Measurements from ENCODE around the gene GLG1.
"Not testable (repeated sequence)": the region's sequence is repeated elsewhere in the genome, so short reads cannot be mapped to it uniquely, and the experiment has no call there.

Gene GLG1

DNA sequence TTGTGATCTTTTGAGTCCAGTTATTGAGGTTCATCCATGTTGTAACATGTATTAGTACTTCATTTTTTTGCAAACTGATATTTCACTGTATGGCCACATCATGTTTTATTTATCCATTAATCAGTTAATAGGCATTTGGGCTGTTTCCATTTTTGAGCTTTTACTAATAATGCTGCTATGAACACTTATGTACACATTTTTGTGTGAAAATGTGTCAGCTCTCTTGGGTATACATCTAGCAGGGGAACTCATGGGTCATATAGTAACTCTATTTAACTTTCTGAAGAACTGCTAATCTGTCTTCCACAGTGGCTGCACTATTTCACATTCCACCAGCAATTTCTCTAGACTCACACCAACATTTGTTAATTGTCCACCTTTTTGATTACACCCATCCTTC is 82.0 kb downstream of the GLG1 start:
- no peak for DNase-seq

DNA sequence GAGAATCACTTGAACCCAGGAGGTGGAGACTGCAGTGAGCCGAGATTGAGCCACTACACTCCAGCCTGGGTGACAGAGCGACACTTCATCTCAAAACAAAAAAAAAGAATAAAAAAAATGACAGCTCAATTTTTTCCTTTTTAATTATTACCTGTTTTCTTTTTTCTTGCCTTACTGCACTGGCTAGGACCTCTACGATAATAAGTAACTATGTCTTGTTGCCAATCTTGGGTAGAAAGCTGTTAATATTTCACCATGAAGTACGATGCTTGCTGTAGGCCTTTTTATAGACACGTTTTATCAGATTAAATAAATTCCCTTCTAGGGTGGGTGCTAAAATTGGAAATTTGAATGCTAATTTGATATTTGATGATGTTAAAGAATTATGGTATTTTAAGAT is 82.8 kb downstream of the GLG1 start:
- no peak for DNase-seq

DNA sequence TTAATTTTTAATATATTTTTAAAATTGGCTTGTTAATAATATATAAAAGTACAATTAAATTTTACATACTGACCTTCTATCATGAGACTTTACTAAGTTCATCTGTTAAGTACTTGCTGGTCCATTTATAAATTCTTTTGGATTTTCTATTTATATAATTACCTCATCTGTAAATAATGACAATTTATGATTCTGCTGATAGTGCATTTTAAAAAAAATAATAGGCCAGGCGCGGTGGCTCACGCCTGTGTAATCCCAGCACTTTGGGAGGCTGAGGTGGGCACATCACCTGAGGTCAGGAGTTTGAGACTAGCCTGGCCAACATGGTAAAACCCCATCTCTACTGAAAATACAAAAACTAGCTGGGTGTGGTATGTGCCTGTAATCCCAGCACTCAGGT is 83.2 kb downstream of the GLG1 start:
- not testable (repeated sequence) for DNase-seq

DNA sequence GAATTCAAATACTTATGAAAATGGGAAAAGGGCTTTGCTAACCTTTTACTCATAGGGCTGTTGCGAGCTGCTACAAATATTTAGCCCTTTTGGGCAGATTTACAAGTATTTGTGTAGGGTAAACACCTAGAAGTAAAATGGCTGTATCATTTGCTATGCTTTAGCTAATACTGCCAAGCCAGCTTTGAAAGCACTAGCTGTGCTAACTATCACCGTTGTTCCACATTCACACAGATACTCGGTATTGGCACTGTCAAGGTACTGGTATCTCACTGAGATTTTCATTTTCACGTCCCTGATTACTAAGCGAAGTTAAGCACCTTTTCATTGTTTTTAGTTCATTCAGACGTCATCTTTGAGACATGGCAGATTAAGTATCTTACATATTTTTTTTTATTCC is 84.8 kb downstream of the GLG1 start:
- no peak for DNase-seq

DNA sequence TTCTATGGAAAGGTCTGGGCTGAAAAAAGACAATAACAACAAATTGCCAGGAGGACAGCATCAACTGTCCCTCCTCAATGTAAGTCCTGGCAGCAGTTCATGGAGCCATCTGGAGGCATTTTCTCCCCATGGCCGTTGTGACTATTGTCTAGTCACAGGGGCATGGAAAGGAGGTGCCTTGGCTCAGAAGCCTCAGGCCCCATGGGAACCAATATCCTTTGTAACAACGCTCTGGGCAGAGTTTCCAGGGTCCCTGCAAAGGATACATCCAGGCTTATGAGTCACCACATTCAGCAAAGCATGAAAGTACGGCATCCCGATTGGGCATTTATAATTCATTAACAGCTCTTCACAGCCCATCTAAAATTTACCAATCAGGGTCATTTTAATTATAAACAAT is 85.2 kb downstream of the GLG1 start:
- DNase-seq, result no peak

DNA sequence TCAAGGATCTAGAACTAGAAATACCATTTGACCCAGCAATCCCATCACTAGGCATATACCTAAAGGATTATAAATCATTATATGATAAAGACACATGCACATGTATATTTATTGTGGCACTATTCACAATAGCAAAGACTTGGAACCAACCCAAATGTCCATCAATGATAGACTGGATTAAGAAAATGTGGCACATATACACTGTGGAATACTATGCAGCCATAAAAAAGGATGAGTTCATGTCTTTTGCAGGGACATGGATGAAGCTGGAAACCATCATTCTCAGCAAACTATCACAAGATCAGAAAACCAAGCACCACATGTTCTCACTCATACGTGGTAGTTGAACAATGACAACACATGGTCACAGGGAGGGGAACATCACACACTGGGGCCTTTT is 88.0 kb downstream of the GLG1 start:
- DNase-seq, result not testable (repeated sequence)

DNA sequence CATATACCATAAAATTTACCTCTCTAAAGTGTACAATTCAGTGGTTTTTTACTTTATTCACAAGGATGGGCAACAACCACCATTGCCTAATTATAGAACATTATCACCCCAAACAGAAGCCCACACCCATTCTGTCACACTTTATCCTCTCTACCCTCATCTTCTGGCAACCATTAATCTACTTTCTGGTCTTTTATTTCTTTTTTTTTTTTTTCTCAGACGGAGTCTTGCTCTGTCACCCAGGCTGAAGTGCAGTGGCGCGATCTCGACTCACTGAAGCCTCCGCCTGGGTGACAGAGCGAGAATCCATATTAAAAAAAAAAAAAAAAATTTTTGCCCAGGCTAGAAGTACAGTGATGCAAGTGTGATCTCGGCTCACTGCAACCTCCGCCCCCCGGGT is 95.0 kb downstream of the GLG1 start:
- DNase-seq, result no peak

DNA sequence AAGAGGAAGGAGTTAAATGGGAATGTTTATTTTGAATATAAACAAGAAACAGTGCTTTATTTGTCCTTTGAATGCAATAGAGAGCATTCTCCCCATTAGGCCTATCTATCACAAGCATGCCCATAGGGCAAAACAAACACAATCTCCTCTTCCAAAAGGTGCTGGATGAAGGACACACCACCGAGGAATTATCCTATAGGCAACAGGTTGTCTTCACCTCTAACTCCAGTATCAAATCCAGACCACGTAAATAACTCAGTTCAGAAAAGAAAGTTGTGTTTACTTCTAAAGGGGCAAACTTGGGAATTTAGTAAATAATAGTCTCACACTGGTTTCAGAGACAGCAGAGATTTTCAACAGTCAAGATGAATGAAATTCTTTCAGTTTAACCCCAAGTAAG is 101.9 kb downstream of the GLG1 start:
- DNase-seq, result no peak

DNA sequence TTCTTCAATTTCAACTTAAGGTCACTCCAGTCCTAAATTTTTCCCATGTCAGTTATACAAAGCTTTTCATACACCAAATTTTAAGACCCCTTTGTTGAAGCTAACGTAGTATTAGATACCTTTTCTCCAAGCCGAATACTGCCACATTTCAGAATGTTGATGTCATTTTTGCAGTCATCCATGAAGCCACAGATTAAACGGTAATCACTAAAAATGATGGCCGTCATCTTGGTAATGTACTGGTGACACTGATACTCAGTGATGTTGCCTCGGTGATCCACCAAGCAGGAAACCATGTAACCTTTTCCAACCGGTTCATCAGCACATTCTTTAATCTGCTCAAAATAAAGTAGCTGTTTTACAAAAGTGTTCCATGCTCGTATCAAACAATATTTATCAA is 103.5 kb downstream of the GLG1 start:
- DNase-seq, result no peak

DNA sequence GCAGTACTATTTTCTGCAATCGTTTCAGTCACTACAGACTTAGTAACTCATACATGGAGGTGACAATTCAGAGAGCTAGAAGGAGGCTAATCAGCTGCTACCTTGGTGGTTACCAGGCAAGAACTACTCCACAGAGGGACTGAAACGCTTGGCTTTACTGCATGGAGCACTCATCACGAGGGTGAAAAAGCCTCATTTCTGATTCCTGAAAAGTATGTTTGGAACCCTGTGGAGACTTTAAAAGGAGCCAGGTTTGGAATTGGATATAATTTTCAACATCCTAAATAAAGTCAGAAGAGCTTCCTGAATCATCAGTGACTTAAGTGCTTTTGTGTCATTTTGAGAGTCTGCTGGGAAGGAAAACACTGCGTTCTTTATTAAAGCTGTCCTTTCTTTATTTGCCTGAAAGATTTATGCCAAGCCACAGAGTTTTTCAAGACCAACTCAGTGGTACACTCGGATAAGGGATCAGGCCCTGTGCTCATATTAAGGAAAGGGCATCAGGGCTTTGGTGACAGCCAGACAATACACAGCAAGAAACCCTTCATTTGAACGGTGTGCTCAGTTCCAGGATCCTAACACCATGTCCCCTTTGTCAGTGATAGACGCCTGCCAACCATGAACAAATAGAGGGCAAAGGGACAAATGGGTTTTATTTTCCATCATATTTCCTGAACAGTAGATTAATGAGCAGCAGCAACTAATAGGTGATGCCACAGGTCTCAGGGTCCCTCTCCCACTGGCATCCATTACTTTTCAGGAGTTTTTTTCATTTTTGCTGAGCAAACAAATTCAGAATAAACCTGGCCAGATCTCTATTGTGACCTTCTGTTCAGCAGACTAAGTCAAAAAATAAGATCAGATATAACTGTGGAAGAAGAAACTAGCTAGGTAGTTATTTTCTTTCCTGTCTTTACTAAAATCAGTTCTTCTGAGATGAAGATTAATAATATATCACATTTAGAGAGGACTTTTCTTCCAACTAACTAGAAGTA is 105.1 kb downstream of the GLG1 start:
- no peak for DNase-seq

DNA sequence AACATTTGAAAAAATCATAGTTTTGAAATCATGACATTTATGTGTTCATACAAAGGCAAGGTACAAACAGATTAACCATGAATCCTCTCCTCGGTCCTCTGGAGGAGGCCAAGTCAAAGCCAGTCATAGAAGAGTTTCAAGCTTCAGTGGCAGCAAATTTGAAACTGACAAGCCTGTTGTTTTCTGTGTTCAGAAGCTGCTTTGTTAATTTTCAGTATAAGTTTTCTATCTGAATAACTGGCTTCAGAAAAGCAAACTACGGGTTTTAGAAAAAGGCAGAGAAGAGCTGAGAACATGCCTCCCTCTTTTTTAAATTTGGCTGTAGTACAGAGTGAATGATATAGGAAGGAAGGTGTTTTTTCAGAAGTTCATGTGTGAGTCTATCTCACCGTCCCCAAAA is 106.0 kb downstream of the GLG1 start:
- DNase-seq, result no peak

DNA sequence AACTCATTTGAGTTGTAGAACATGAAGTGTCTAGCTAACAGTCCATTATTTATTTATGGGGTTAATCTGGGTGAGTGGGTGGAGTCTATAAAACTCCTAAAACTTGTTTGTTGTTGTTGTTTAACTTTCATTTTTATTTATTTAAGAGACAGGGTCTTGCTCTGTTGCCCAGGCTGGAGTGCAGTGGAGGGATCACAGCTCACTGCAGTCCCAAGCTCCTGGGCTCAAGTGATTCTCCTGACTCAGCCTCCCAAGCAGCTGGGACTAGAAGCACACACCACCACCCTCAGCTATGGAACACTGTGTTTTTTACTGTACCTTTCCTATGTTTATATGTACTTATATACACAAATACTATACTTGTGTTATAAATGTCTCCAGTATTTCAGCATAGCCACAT is 107.8 kb downstream of the GLG1 start:
- no peak for DNase-seq

DNA sequence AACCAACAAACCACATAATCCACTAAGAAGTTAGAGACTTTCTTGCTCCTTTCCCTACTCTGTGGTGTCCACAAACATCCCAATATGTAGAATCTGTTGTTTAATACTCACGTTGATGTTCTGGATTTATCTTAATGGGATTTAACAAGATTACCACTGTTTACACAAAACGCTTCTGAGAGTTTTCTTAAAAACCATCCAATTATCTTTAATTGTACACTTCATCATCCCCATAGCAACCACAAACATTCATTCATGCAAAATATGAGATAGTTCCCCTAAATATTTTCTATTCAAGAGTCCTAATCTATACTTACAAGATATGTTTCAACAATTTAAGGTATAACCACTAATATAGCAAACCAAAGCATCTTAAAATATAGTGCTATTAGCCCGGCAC is 109.2 kb downstream of the GLG1 start:
- no peak for DNase-seq

DNA sequence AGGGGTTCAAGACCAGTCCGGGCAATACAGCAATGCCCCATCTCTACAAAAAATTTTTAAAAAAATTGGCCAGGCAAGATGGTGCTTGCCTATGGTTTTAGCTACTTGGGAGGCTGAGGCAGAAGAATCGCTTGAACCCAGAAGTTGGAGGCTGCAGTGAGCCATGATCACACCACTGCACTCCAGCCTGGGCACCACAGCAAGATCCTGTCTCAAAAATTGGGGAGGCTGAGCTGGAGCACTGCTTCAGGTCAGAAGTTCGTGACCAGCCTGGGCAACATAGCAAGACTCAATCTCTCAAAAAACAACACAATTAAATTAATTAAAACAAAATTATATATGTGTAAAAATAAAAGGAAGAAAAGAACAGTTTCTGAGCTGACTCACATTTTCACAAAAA is 110.9 kb downstream of the GLG1 start:
- DNase-seq, result no peak

DNA sequence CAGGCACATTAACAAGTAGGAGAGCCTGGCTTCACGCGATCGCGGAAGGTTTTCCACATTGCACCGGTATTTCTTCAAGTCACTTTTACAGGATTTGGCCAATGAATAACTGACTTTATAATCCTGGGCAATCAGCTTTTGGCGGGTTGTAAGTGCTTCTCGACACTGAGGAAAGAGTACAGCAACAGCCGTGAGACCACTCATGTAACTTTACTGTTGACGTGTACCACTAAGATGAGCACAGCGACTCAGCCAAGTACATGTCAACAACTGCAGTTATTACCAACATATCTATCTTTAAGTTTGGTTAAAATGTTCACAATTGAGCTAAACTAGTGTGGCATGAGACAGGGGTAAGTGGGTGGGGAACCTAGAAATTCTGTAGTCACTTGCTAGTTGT is 113.9 kb downstream of the GLG1 start:
- DNase-seq, result no peak

DNA sequence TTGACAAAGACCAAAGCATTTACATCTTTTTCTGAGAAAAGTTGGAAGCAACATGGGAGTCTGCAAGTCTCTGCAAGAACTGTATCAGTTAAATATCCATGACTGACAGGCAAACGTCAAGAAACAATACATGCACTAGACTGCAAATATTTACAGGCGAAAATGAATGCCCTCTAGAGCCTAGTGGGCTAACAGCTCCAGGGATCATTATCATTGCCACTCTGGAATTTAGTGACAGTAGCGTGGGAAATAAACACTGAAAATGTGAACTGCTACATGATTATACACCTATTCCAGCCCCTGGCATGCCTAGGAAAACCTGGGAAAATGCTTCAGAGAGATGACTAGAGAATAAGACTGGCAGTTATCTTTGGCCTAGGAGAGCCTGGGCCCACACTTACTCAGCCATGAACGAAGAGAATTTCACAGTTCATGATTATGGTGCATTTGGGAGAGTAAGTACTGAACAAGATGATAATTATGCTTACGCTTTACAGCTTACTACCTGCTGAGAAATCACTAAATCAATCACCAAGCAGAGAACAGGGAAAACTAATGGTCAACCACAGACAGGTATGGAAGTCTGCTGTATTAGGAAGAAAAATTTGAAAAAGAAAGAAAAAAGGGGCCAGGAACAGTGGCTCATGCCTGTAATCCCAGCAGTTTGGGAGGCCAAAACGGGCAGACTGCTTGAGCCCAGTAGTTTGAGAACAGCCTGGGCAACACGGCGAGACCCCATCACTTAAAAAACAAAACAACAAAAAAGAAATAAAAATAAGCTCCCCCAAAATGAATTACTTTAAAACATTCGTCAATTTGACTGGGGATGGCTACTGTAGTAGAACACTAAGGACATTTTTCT is 119.0 kb downstream of the GLG1 start:
- no peak for DNase-seq

DNA sequence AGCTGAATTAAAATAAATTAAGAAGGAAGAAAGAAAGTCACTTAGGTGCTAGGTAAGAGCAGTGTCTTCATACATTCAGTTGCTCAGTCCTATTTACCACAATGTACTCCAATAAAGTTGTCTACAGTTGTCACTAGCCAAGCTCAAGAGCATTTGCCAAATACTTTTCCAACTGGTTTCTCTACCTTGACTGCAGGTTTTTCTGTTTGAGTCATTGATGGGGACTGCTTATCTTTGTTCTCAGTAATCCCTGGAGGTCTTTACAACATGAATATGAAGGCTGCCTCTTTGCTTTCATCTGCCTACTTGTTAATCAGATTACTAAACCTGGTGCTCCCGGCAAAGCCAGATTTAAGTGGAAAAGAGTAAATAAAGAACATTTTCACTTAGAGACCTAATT is 121.0 kb downstream of the GLG1 start:
- DNase-seq, result no peak

DNA sequence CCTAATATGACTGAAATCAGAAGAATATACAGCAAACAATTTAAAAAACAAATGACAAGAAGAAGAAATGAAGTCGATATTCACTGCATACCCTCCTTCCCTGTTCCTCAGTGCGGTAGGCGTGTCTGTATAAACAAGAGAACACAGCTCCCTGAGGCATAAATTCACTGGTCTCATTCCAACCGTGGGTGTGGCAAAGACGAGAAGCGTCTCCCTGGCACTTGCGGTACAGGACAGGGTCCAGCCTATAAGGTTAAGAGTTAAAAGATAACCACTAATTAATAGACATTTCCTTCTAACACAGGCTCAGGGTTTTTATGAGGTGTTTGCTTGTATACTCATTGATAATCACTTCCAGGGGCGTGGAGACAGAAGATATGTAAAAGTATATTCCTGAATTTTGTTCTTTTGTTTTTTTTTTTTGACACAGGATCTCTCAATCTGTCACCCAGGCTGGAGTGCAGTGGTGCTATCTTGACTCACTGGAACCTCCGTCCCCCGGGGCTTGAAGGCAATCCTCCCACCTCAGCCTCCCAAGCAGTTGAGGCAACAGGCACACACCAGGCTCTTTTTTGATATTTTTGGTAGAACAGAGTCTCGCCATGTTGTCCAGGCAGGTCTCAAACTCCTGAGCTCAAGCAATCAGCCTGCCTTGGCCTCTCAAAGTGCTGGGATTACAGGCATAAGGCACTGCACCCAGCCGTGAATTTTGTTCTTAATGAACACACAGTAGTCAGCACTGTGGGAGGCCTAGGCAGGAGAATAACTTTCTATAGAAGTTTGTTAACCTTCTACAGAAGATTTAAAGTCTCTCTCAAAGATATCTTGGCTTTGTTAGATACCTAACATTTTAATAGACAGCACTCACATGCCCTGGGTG is 126.5 kb downstream of the GLG1 start:
- DNase-seq, result no peak

DNA sequence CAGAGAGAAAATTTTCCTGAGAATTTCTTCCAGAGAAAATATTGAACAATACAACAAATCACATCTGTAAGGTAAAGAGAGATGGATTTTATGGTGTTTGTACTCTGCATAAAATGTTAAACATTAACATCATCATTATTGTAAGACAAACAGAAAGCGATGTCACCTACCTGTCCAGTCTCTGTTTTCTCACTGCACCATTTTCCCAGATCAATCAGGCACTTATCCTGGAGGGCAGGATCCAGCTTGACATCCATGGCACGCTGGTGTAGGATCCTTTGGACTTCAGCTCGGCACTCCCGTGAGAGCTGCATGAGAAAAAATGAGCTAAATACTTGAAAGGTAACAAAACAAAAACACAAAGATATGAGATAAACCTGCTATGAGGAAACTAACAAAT is 129.7 kb downstream of the GLG1 start:
- no peak for DNase-seq

DNA sequence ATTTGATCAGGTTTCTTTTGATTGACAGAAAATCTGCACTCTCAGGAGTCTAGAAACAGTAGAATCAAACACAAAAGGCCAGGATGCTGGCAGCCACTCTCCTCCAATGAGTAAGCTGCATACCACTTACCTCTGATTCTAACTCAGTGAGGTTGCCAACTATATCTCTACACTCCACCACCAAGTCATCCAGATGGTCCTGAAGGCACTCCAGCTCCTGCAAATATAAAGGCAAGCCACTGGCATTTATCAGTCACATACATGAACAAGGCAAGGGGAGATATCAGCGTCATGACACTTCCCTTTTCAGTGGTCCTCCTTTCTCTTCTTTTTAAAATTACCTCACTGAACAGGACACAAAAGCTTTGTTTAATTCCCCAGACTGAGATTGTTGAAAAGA is 132.5 kb downstream of the GLG1 start:
- DNase-seq, result no peak

DNA sequence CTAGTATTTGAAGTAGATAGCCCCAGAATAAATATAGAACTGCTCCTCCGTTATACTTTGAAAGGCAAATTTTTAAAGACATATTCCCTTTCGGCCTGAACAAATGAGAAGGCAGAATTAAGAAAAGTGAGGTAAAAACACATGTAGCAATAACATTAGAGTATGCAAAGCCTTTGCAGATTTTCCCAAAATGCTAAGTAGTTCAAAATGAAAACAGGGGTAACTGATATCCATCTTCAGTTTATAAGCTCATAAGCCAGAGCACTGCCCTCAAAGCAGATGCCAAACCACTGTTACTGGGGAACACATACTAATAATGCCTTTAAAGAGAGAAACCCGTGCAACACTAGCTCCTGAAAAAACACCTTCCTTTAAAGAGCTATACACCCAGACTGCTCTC is 134.4 kb downstream of the GLG1 start:
- DNase-seq, result no peak

DNA sequence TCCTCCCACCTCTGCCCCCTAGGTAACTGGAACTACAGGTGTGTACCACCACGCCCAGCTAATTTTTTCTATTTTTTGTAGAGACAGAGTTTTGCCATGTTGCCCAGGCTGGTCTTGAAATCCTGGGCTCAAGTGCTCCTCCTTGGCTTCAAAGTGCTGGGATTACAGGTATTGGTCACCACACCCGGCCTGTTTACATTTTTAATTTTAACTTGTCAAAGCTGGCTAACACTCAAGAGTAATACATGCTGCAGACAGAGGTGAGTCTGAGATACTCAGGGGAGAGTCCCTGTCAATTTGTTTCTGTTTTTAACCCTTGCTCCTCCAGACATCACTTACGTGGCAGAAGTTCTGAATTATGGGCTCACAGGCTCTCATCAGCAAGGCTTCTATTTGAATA is 134.9 kb downstream of the GLG1 start:
- no peak for DNase-seq

DNA sequence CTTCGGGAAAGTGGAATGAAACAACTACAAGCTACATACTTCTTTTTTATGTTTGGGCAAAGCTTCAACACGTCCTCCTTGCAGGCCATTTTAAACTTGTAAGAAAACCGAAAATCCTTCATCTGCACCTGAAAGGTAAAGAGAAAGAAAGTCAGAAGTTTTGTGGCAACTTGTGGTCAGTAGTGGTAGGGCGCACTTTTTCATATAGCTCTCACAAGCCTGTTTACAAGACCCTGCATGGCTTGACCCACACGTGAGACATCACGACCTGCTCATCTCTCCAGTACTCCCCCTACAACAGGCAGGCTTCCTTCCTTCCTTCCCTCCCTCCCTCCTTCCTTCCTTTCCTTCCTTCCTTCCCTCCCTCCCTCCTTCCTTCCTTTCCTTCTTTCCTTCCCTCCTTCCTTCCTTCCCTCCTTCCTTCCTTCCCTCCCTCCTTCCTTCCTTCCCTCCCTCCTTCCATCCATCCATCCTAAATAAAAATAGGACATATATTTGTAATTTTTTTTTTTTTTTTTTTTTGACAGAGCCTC is 136.9 kb downstream of the GLG1 start:
- no peak for DNase-seq

Data from NCI-H1105 treated with DMSO at 0.1 percent for 48 hours (cell line).